ENCODE results near the gene NAGA.

NAGA gene

DNA sequence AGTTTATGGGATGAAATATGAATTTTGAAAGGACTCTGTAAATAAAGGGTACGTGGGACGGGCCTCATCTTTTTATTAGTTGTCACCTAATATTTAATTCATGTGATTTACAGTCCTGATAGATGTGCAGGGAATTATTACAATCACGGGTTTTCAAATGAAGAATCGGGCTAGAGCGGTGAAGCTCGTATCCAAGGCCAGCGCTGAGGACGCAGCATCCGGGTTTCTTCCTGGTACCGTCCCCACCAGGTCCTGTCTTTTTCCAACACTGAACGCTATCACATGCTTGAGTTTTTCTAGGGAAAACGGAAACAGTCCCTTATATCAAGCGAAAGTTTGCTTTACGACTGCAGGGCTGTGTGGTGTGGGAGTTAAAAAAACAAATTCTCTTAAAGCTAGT, 9.7 kb upstream of the NAGA start:
- Histone ChIP-seq H3K36me3 (ENCODE audit: low read length) (peaks cover 6% of the 10 kb centered on the region), H4K20me1 (ENCODE audit: low read depth, low read length) (no peaks in the 10 kb centered on the region), H3F3A (ENCODE audit: insufficient read depth) (no peaks in the 10 kb centered on the region), H3K9ac (ENCODE audit: low read length) (peak overlapping the region; percentile 80), H3K4me3 (ENCODE audit: insufficient read depth, low read length, poor library complexity, severe bottlenecking) (peak overlapping the region; percentile 75), H2AFZ (ENCODE audit: low read depth, low read length, severe bottlenecking) (peak overlapping the region; percentile 44), H3K79me2 (ENCODE audit: insufficient read depth, low read length) (peaks cover 33% of the 10 kb centered on the region), H3K27me3 (ENCODE audit: low read length) (no peaks in the 10 kb centered on the region), H3K27ac (ENCODE audit: low read depth, low read length) (peak overlapping the region; percentile 77), H3K9me3 (ENCODE audit: insufficient read depth, low read length) (no peaks in the 10 kb centered on the region), H3K4me2 (ENCODE audit: low read depth, low read length, poor library complexity, severe bottlenecking) (peak overlapping the region; percentile 94), H3K9me2 (replicated peaks; ENCODE audit: insufficient read depth, low read length) (no peaks in the 10 kb centered on the region)
- TF ChIP-seq EZH2phosphoT487 (conservative IDR thresholded peaks at IDR 0.05; ENCODE audit: low read length) = no peak
- TF ChIP-seq, protein P1, sequence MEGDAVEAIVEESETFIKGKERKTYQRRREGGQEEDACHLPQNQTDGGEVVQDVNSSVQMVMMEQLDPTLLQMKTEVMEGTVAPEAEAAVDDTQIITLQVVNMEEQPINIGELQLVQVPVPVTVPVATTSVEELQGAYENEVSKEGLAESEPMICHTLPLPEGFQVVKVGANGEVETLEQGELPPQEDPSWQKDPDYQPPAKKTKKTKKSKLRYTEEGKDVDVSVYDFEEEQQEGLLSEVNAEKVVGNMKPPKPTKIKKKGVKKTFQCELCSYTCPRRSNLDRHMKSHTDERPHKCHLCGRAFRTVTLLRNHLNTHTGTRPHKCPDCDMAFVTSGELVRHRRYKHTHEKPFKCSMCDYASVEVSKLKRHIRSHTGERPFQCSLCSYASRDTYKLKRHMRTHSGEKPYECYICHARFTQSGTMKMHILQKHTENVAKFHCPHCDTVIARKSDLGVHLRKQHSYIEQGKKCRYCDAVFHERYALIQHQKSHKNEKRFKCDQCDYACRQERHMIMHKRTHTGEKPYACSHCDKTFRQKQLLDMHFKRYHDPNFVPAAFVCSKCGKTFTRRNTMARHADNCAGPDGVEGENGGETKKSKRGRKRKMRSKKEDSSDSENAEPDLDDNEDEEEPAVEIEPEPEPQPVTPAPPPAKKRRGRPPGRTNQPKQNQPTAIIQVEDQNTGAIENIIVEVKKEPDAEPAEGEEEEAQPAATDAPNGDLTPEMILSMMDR (IDR thresholded peaks at IDR 0.05; ENCODE audit: insufficient read depth, low read length, poor library complexity, severe bottlenecking) = no peak

DNA sequence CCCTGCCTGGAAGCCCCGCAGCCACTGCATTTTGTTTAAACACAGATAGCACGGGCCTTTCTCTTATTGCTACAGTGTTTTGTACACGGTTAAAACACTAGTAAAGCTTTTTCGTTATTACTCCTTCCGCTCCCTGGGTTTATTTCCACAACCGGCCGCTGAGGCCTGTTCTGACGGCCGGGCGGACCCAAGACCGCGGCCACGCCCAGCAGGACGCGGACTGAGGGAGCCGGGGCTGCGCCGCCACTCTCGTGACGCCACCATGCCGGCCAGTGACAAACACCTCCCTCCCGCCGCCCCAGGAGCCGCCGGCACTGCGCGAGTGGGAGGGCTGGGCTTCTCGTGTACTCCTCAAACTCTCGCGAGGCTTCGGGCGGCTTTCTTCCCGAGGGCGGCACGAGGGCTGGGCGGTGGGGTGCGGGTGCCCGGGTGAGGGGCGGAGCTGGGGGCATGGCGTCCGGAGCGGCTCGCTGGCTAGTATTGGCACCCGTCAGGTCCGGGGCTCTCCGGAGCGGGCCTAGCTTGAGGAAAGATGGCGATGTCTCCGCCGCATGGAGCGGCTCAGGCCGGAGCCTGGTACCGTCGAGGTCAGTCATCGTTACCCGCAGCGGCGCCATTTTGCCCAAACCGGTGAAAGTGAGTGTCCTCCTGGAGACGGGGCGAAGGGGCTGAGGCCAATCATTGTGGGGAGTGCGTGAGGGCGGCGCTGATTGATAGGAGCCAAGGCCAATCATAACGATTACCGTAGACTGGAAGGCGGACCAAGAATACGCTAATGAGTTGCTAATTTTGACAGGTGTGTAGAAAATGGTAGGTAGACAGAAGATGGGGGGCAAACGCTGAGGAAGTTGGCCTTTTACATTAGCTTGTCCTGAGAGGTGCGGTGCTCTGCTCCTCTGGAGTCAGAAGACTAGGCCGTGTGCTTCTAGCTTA, 9.0 kb upstream of the NAGA start, which contains the start of gene SMDT1:
TSS of gene SMDT1 (plus strand) at position 382 of the 933 bp plus-strand sequence. CDS start at position 451, 69 bp downstream.
- peak within 1 kb of the TSS; percentile 75 for H3K4me3 ChIP-seq (ENCODE audit: insufficient read depth, low read length, poor library complexity, severe bottlenecking)
- TF ChIP-seq, protein P1 (IDR thresholded peaks at IDR 0.05; ENCODE audit: insufficient read depth, low read length, poor library complexity, severe bottlenecking) = no peak
- TF ChIP-seq EZH2phosphoT487 (conservative IDR thresholded peaks at IDR 0.05; ENCODE audit: low read length) = no peak
- no peaks in the 10 kb centered on the region for H4K20me1 ChIP-seq (ENCODE audit: low read depth, low read length)
- H3K9me2 ChIP-seq (replicated peaks; ENCODE audit: insufficient read depth, low read length) = no peaks in the 10 kb centered on the region
- H3K9me3 ChIP-seq (ENCODE audit: insufficient read depth, low read length) = no peaks in the 10 kb centered on the region
- peak within 1 kb of the TSS; percentile 77 for H3K27ac ChIP-seq (ENCODE audit: low read depth, low read length)
- H2AFZ ChIP-seq (ENCODE audit: low read depth, low read length, severe bottlenecking) = peak within 1 kb of the TSS; percentile 72
- peak within 1 kb of the TSS; percentile 80 for H3K9ac ChIP-seq (ENCODE audit: low read length)
- peaks cover 31% of the 10 kb centered on the region for H3K79me2 ChIP-seq (ENCODE audit: insufficient read depth, low read length)
- peaks cover 6% of the 10 kb centered on the region for H3K36me3 ChIP-seq (ENCODE audit: low read length)
- no peaks in the 10 kb centered on the region for H3K27me3 ChIP-seq (ENCODE audit: low read length)
- H3F3A ChIP-seq (ENCODE audit: insufficient read depth) = no peaks in the 10 kb centered on the region
- H3K4me2 ChIP-seq (ENCODE audit: low read depth, low read length, poor library complexity, severe bottlenecking) = peak within 1 kb of the TSS; percentile 94

DNA sequence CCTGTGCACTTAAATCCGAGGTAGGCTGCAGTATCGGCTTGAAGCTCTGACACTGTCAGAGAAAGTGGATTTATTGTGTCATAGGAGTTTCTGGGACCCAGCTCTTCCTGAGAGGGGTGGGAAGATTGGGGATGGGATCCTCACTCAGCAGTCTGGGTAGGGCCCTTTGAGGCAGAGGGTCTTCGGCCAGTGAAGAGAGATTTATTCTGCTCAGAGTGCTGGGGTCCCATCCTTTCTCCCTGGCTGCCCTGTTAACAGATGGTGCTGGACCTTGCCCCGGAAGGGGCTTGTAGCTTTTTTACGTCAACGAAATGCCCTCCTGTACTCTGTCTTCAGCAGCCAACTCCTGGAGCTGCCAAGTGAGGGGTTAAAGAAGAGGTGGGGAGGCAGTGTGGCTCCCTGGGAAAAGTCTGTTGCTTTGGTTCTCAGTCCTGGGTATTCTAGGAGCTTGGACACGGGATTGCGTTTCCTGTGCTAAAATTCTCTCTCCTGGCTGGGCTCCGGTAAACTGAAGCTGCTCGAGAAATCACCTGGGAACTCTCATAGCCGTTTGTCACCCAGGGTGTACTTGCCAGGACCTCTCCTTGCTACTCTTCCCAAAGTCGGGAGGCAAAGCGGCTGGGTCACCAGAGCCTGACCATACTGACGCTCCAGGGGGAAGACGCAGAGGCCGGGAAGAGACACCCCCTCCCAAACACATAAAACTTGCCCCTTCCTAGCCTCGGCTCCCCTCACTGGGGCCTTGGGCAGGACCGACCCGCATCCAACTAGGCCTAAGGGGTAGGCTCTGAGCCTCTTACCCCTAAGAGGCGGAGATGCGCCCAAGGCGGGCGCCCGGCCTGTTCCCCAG, 8.1 kb upstream of the NAGA start:
- H3K4me2 ChIP-seq (ENCODE audit: low read depth, low read length, poor library complexity, severe bottlenecking) = peak overlapping the region; percentile 94
- H4K20me1 ChIP-seq (ENCODE audit: low read depth, low read length) = no peaks in the 10 kb centered on the region
- no peaks in the 10 kb centered on the region for H3K27me3 ChIP-seq (ENCODE audit: low read length)
- H3K79me2 ChIP-seq (ENCODE audit: insufficient read depth, low read length) = peaks cover 26% of the 10 kb centered on the region
- TF ChIP-seq EZH2phosphoT487 (conservative IDR thresholded peaks at IDR 0.05; ENCODE audit: low read length) = no peak
- TF ChIP-seq, protein P1 (IDR thresholded peaks at IDR 0.05; ENCODE audit: insufficient read depth, low read length, poor library complexity, severe bottlenecking) = no peak
- peak overlapping the region; percentile 72 for H2AFZ ChIP-seq (ENCODE audit: low read depth, low read length, severe bottlenecking)
- H3K36me3 ChIP-seq (ENCODE audit: low read length) = peaks cover 6% of the 10 kb centered on the region
- no peaks in the 10 kb centered on the region for H3K9me3 ChIP-seq (ENCODE audit: insufficient read depth, low read length)
- peak overlapping the region; percentile 77 for H3K27ac ChIP-seq (ENCODE audit: low read depth, low read length)
- H3F3A ChIP-seq (ENCODE audit: insufficient read depth) = no peaks in the 10 kb centered on the region
- H3K9ac ChIP-seq (ENCODE audit: low read length) = peak overlapping the region; percentile 80
- H3K4me3 ChIP-seq (ENCODE audit: insufficient read depth, low read length, poor library complexity, severe bottlenecking) = peak overlapping the region; percentile 75
- no peaks in the 10 kb centered on the region for H3K9me2 ChIP-seq (replicated peaks; ENCODE audit: insufficient read depth, low read length)
